ENCODE results near the gene ANGPTL2. TPM values are rescaled to one million over a fixed set of nuclear protein-coding genes. Genes with fewer than 3 reads are reported as not detected.

ANGPTL2 gene
- total RNA-seq, 1 donor from 2014 or later: 19.2 TPM

DNA sequence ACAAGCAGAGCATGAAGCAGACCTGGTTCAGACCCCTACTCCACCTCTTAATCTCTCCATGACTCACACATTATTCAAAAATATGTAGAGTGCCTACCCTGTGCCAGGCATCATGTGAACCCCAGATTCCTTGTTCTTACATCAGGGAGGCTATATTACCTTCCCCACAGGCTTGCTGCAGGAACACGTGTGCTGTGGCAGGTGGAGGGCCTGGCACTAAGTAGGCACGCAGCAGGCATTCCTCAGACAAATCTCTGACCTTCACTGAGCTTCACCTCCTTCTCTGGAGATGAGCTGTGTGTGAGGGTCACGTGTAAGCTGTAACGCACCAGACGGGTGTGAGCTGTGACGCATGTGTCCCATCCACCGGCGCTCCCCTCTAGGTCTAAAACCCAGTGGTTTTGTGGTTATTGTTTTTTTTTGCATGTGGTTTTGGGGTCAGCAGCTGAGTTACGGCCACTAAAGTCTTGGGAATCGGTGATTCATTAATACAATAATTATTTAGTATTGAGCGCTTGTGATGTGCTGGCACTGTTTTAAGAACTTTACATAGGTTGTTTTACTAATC is 30.3 kb downstream of the ANGPTL2 start:
- TF ChIP-seq CTCF (conservative IDR thresholded peaks at IDR 0.05): no peak
- no peak for DNase-seq (ENCODE audit: low read depth, low spot score)
- Mint-ChIP-seq H3K27me3 (ENCODE audit: low read depth) (no peaks in the 10 kb centered on the region), H3K4me1 (peaks cover 1% of the 10 kb centered on the region), H3K27ac (ENCODE audit: unreplicated experiment) (no peak overlapping the region), H3K9me3 (no peaks in the 10 kb centered on the region), H3K4me3 (no peak overlapping the region), H3K36me3 (ENCODE audit: low read depth) (peaks cover 6% of the 10 kb centered on the region)

GRCh38 chr9:127091526-127091925 is 30.9 kb downstream of the ANGPTL2 start:
- H3K27me3 Mint-ChIP-seq (ENCODE audit: low read depth): no peaks in the 10 kb centered on the region
- no peak for DNase-seq (ENCODE audit: low read depth, low spot score)
- H3K27ac Mint-ChIP-seq (ENCODE audit: unreplicated experiment): no peak overlapping the region
- H3K4me3 Mint-ChIP-seq: no peak overlapping the region
- no peak for TF ChIP-seq CTCF (conservative IDR thresholded peaks at IDR 0.05)
- H3K9me3 Mint-ChIP-seq: no peaks in the 10 kb centered on the region
- peaks cover 6% of the 10 kb centered on the region for H3K36me3 Mint-ChIP-seq (ENCODE audit: low read depth)
- H3K4me1 Mint-ChIP-seq: no peaks in the 10 kb centered on the region

GRCh38 chr9:127090341-127090985 is 32.0 kb downstream of the ANGPTL2 start:
- no peaks in the 10 kb centered on the region for H3K9me3 Mint-ChIP-seq
- no peaks in the 10 kb centered on the region for H3K4me1 Mint-ChIP-seq
- H3K27me3 Mint-ChIP-seq (ENCODE audit: low read depth): no peaks in the 10 kb centered on the region
- H3K27ac Mint-ChIP-seq (ENCODE audit: unreplicated experiment): no peak overlapping the region
- peaks cover 6% of the 10 kb centered on the region for H3K36me3 Mint-ChIP-seq (ENCODE audit: low read depth)
- H3K4me3 Mint-ChIP-seq: no peak overlapping the region
- TF ChIP-seq CTCF (conservative IDR thresholded peaks at IDR 0.05): no peak
- DNase-seq (ENCODE audit: low read depth, low spot score): no peak

DNA sequence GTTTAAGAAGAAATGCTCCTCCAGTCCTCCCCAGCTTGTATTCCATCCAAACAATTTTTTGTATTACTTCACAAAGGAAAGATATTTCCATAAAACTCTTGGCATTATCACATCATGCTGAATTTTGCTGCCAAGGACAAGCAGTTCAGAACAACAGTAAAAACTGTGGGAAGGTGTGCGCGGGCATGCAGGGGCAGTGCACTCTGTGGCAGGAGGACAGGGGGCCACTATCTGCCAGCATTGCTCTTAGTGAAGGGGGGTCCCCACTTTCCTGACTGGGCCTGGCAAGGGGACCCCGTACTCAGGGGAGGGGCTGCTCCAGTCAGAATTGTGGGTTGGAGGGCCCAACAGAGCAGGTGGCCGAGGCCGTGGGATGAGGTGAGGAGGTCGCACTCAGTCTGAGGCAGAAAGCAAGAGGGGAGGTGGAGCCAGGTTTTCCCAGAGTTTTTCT is 32.8 kb downstream of the ANGPTL2 start:
- Mint-ChIP-seq H3K27me3 (ENCODE audit: low read depth) (no peaks in the 10 kb centered on the region), H3K9me3 (no peaks in the 10 kb centered on the region), H3K4me3 (no peak overlapping the region), H3K4me1 (no peaks in the 10 kb centered on the region), H3K36me3 (ENCODE audit: low read depth) (peaks cover 6% of the 10 kb centered on the region), H3K27ac (ENCODE audit: unreplicated experiment) (no peak overlapping the region)
- no peak for TF ChIP-seq CTCF (conservative IDR thresholded peaks at IDR 0.05)
- DNase-seq (ENCODE audit: low read depth, low spot score): no peak

DNA sequence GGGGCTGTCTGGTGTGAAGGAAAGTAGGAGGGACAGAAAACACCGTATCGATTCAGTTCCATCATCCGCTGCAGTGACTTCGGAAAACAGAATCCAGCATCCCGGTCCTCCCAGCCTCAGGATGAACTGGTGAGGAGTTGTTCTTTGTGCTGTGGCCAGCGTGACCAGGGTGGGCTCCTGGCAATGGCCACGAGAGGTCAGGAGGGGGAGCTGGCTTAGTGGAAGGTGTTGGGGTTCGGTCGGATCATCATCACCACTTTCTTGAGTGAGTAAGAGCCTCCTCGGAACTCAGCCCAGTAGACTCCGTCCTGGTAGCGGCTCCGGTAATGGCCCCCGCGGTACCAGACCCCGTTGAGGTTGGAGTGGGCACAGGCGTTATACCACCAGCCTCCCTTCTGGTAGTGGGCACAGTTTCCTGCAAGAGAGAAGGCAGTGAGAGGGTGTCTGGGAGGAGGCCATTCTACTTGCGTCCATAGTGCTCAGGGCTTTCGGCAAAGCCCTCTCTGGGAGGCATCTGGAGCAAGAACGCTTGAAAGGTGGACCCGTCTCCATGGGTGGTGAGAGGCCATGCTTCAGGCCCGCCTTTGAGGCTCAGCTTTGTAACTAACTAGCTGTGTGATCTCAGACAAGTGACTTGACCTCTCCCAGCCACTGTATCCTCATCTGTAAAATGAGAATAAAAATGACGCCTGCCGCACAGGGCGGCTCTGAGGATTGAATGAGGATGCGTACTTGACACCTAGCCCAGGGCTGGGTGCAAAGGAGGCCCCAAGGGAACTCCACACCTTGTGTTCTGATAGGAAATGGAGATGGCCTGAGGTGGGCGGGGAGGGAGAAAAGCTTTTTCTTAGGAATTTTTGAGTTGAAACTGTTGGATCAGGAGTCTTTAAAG is 33.5 kb downstream of the ANGPTL2 start:
- Mint-ChIP-seq H3K9me3 (no peaks in the 10 kb centered on the region), H3K27ac (ENCODE audit: unreplicated experiment) (peak overlapping the region; percentile 10)
- TF ChIP-seq CTCF (conservative IDR thresholded peaks at IDR 0.05): no peak

More for the DNA sequence above, 33.5 kb downstream of the ANGPTL2 start:
- DNase-seq (ENCODE audit: low read depth, low spot score): no peak
- Mint-ChIP-seq H3K4me1 (no peaks in the 10 kb centered on the region), H3K36me3 (ENCODE audit: low read depth) (peaks cover 6% of the 10 kb centered on the region), H3K4me3 (no peak overlapping the region), H3K27me3 (ENCODE audit: low read depth) (no peaks in the 10 kb centered on the region)
